ENCODE measurements around the gene NEURL3. TPM values are rescaled to one million over a fixed set of nuclear protein-coding genes. Genes with fewer than 3 reads are reported as not detected.
A peak's percentile ranks its signal among the peaks of the same experiment; 100 is the strongest.

The NEURL3 gene
- total RNA-seq, 1 experiment from 2014 or later, result not detected

DNA sequence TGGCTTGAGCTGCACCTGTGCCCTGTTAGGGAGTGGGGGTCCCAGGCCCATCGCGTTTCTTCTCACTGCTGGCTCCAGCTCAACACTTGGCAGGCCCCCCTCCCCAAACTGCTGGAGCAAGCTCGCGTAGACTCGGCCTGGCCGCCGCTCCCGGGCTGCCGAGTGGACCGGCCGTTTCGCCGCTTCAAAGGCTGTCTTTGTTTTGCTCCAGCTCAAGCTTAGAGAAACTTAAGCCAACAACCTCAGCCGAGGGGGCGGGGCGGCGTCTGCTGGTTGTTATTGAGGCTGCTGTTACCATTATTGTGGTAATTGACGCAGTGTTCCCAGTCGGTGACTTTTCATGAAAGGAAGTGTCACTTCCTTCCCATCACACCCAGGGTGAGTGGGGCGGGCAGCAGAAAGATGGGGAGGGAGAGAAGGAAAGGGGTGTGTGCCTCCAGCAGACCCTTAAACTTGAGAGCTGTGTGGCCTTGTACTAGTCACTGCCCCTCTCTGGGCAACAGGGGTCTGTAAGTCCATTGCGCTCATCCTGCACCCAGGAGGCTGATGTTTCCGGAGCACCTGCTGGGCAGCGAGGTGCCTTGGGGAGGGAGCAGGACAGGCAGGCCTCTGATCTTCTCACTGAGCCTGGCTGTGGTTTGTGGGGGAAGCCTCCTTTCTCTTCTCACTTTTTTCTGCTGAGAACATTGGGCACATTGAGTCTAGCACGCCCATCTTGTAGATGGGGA lies 33.5 kb upstream of the NEURL3 start:
- ChIA-PET CTCF (interaction anchor here (1.0 to 2.4 kb wide), 4 partner anchors 16 to 262 kb away, joined by 3 to 16 read pairs (median 6); no protein-coding TSS in a partner anchor), POLR2A (interaction anchor here (0.9 to 1.0 kb wide), 2 partner anchors 15 to 98 kb away, joined by 4 read pairs; no protein-coding TSS in a partner anchor)
- no peak overlapping the region for H3K4me3 Mint-ChIP-seq (ENCODE audit: unreplicated experiment)
- TF ChIP-seq, protein P1, sequence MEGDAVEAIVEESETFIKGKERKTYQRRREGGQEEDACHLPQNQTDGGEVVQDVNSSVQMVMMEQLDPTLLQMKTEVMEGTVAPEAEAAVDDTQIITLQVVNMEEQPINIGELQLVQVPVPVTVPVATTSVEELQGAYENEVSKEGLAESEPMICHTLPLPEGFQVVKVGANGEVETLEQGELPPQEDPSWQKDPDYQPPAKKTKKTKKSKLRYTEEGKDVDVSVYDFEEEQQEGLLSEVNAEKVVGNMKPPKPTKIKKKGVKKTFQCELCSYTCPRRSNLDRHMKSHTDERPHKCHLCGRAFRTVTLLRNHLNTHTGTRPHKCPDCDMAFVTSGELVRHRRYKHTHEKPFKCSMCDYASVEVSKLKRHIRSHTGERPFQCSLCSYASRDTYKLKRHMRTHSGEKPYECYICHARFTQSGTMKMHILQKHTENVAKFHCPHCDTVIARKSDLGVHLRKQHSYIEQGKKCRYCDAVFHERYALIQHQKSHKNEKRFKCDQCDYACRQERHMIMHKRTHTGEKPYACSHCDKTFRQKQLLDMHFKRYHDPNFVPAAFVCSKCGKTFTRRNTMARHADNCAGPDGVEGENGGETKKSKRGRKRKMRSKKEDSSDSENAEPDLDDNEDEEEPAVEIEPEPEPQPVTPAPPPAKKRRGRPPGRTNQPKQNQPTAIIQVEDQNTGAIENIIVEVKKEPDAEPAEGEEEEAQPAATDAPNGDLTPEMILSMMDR (IDR thresholded peaks at IDR 0.05; ENCODE audit: unreplicated experiment), result no peak
- intact Hi-C loops (cut with micrococcal nuclease), result no loop called here
- no TSS peak for BruUV-seq (replicated peaks)
- no peaks in the 10 kb centered on the region for H3K9me3 Mint-ChIP-seq (ENCODE audit: unreplicated experiment)
- no peak overlapping the region for H3K27ac Mint-ChIP-seq (ENCODE audit: low read depth, unreplicated experiment)
- H3K4me1 Mint-ChIP-seq (ENCODE audit: insufficient read depth, unreplicated experiment), result peaks cover 20% of the 10 kb centered on the region
- no peak for DNase-seq (ENCODE audit: unreplicated experiment)
- H3K36me3 Mint-ChIP-seq (ENCODE audit: insufficient read depth, unreplicated experiment), result peaks cover 6% of the 10 kb centered on the region
- H3K27me3 Mint-ChIP-seq (ENCODE audit: insufficient read depth, unreplicated experiment), result no peaks in the 10 kb centered on the region

DNA sequence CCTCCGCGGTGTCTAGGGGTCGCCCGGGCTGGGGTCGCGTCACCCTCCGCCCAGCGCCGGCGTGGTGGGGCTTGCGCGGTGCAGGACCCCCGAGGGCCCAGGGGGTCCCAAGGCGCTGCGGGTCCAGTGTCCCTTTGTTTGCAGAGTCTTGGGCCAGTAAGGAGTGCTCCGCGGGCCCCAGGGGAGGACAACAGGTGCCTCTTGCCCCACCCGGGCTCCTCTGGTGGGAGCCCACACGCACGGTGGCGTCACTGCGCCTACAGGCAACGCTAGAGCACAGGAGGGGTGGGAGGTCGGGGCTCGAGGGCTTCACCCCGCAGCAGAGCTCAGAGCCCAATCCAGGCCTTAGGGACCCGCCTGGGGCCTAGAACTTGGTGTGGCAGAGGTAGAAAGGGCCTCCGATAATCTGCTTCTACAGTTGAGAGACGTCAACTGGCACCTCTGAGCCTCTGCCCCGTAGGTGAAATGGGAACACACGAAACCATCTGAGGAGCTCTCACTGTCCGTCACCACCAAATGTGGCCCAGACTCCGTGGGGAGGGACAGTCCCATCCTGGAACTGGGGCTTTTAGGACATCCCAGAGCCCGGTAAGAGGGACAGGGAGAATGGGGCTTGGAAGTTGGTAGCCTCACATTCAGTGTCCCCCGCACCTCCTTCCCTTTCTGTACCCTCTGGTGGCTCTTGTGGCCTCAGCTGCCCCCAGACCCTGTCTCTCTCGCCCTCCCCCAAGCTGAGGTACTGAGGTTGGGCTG lies 32.8 kb upstream of the NEURL3 start:
- intact Hi-C loops (cut with micrococcal nuclease), result loop anchor here (1.0 kb wide), 1 partner anchor 16 kb away; no protein-coding TSS in a partner anchor
- peaks cover 6% of the 10 kb centered on the region for H3K36me3 Mint-ChIP-seq (ENCODE audit: insufficient read depth, unreplicated experiment)
- DNase-seq (ENCODE audit: unreplicated experiment), result no peak
- TF ChIP-seq, protein P1 (IDR thresholded peaks at IDR 0.05; ENCODE audit: unreplicated experiment), result no peak
- CTCF ChIA-PET, result interaction anchor here (0.6 to 2.4 kb wide), 5 partner anchors 17 to 314 kb away, joined by 3 to 16 read pairs (median 4); no protein-coding TSS in a partner anchor
- H3K27me3 Mint-ChIP-seq (ENCODE audit: insufficient read depth, unreplicated experiment), result no peaks in the 10 kb centered on the region
- no TSS peak for BruUV-seq (replicated peaks)
- H3K4me1 Mint-ChIP-seq (ENCODE audit: insufficient read depth, unreplicated experiment), result peaks cover 24% of the 10 kb centered on the region
- peak overlapping the region; percentile 76 for H3K4me3 Mint-ChIP-seq (ENCODE audit: unreplicated experiment)
- H3K9me3 Mint-ChIP-seq (ENCODE audit: unreplicated experiment), result no peaks in the 10 kb centered on the region
- H3K27ac Mint-ChIP-seq (ENCODE audit: low read depth, unreplicated experiment), result no peak overlapping the region
- POLR2A ChIA-PET, result interaction anchor here (0.9 to 1.0 kb wide), 3 partner anchors 16 to 99 kb away, joined by 3 to 4 read pairs (median 4); no protein-coding TSS in a partner anchor

DNA sequence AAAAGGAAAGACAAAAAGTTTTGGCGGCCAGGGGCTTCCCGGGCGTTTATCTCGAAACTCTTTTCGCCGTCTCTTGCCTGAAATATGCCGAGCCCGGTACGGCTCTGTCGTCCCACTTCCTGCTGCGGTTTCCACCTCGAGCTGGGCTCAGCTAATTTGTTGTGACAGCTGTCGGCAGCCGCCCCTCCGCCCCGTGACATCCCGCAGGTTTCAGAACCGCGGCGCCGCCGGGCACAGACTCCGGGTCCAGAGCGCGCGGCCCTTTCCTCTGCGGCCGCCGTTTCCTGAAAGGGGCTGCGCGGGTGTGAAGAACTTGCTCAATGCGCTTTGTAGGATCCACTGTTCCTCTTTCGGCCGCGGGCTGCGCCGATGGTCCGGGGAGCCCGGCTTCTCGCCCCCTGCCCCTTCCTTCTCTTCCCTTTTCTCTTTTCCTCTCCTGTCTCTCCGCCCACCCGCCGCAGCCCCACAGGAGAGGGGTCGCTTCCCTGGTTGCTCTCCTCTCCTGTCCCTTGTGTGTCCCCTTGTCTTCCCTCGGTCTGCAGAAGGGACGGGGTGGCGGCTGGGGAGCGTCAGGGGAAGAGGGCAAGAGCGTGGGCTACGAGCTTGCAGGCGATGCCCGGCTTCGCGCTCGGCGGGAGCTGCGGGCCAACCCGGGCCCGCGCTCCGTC lies 32.0 kb upstream of the NEURL3 start:
- H3K4me3 Mint-ChIP-seq (ENCODE audit: unreplicated experiment), result peak overlapping the region; percentile 76
- POLR2A ChIA-PET, result interaction anchor here (0.5 to 1.1 kb wide), 4 partner anchors 17 to 329 kb away, joined by 3 to 7 read pairs (median 4); no protein-coding TSS in a partner anchor
- BruUV-seq (replicated peaks), result TSS peak; percentile 51
- peak; percentile 41 for DNase-seq (ENCODE audit: unreplicated experiment)
- peaks cover 6% of the 10 kb centered on the region for H3K36me3 Mint-ChIP-seq (ENCODE audit: insufficient read depth, unreplicated experiment)
- CTCF ChIA-PET, result interaction anchor here (0.6 to 2.4 kb wide), 3 partner anchors 18 to 315 kb away, joined by 3 to 16 read pairs (median 3); no protein-coding TSS in a partner anchor
- TF ChIP-seq, protein P1 (IDR thresholded peaks at IDR 0.05; ENCODE audit: unreplicated experiment), result no peak
- intact Hi-C loops (cut with micrococcal nuclease), result loop anchor here (1.0 kb wide), 1 partner anchor 17 kb away; no protein-coding TSS in a partner anchor
- H3K4me1 Mint-ChIP-seq (ENCODE audit: insufficient read depth, unreplicated experiment), result peaks cover 28% of the 10 kb centered on the region
- no peaks in the 10 kb centered on the region for H3K9me3 Mint-ChIP-seq (ENCODE audit: unreplicated experiment)
- H3K27me3 Mint-ChIP-seq (ENCODE audit: insufficient read depth, unreplicated experiment), result no peaks in the 10 kb centered on the region
- no peak overlapping the region for H3K27ac Mint-ChIP-seq (ENCODE audit: low read depth, unreplicated experiment)
